Heart left ventricle (tissue), 16 donors: ENCODE measurements around the gene CHTF18. TPM values are rescaled to one million over a fixed set of nuclear protein-coding genes. Genes with fewer than 3 reads are reported as not detected.
A peak's percentile ranks its signal among the peaks of the same experiment; 100 is the strongest.

Source experiments
- ATAC-seq, 4 donors: fragments of 200-7000 bp; cut with Tn5 transposase; one replicate each; pipeline ENCODE4 v1.9.1; 2020 to 2022; ENCODE audit warnings: moderate library complexity in 4 of 4, mild to moderate bottlenecking in 3 of 4, moderate number of reproducible peaks in 1 of 4
- DNase-seq, 5 donors: peaks; one replicate each; pipeline ENCODE4 v3.0.0-alpha.2; 2020
- H3K27ac ChIP-seq, 12 donors: fragments of 200-600 bp; sonication (generic) in 4 of 12; one replicate each; pipeline versions ENCODE4 v1.5.0 to v1.8.0; 2016 to 2022; ENCODE audit warnings: mild to moderate bottlenecking in 2 of 12
- H3K27me3 ChIP-seq, 9 donors: fragments of 200-600 bp; sonication (generic) in 2 of 9; one replicate each; pipeline versions ENCODE4 v1.5.1 to v1.8.0; 2016 to 2022; ENCODE audit warnings: mild to moderate bottlenecking in 3 of 9
- H3K36me3 ChIP-seq, 9 donors: fragments of 200-600 bp; sonication (generic) in 2 of 9; one replicate each; pipeline versions ENCODE4 v1.5.0 to v1.8.0; 2018 to 2022; ENCODE audit warnings: mild to moderate bottlenecking in 2 of 9
- H3K4me1 ChIP-seq, 12 donors: fragments of 200-600 bp; sonication (generic) in 4 of 12; one replicate each; pipeline versions ENCODE4 v1.5.0 to v1.8.0; 2016 to 2022; ENCODE audit warnings: mild to moderate bottlenecking in 3 of 12
- H3K4me3 ChIP-seq, 12 donors: fragments of 200-600 bp; sonication (generic) in 4 of 12; one replicate each; pipeline versions ENCODE4 v1.5.0 to v1.8.0; 2017 to 2022; ENCODE audit warnings: mild to moderate bottlenecking in 9 of 12, moderate library complexity in 4 of 12
- H3K9me3 ChIP-seq, 12 donors: fragments of 200-600 bp; sonication (generic) in 4 of 12; one replicate each; pipeline versions ENCODE4 v1.5.0 to v1.8.0; 2016 to 2022; ENCODE audit warnings: mild to moderate bottlenecking in 1 of 12
- POLR2A ChIP-seq, 2 donors: fragments of 450-650 bp; IDR thresholded peaks; one replicate each; pipeline ENCODE4 v1.6.1; 2017; ENCODE audit warnings: antibody characterized with exemption in 2 of 2, mild to moderate bottlenecking in 2 of 2, moderate library complexity in 2 of 2
- WGBS, 4 donors: extraction: QIAGEN DNeasy Blood & Tissue Kit in 2 of 4; methylation state at CpG; one replicate each; pipeline versions ENCODE4 v1.1.5 to v1.1.7; 2013 to 2018; 5-methylcytosine and 5-hydroxymethylcytosine counted together
- intact Hi-C, 10 donors: fragments of 100-400 bp; cut with DNase I; formaldehyde crosslinking; loops; one replicate each; pipeline versions ENCODE4 v1.11.1 to v1.14.2; 2022
- polyA plus RNA-seq, 2 donors: library from polyadenylated mRNA; stranded (reverse); fragments of 200-250 nt; gene quantifications; one replicate each; pipeline ENCODE4 v1.2.3, GENCODE V29; 2013
- total RNA-seq, 9 donors: library from RNA; depleted of rRNA in 2 of 9; stranded (reverse); fragments of >200 nt in 2 of 9; fragmentation: NEBNext Ultra II Directional in 3 of 9; extraction: Animal tissue kit (Norgen Biotek cat#: 25700) in 3 of 9; gene quantifications; one replicate each; pipeline versions ENCODE4 v1.1.0 to v1.2.4, GENCODE V29; 2016 to 2023
- TF ChIP-seq, protein P1 (sequence below), 12 donors: fragments of 200-600 bp; sonication (generic) in 4 of 12; IDR thresholded peaks; one replicate each; pipeline versions ENCODE4 v1.5.0 to v1.8.0; 2018 to 2022; ENCODE audit warnings: antibody characterized with exemption in 12 of 12, mild to moderate bottlenecking in 5 of 12
- donor health status: ischemic (EF 13 %, LVEDD 7.1; RV severe dilation, severe dysfunction).
- donor health status: healthy with polysubstance abuse.
- donor health status: DM: no; HTN: yes; CAD: no.
- donor health status: DM: no; HTN: no; CAD: no.
- donor health status: ischemic (EF 25% LVEDD 6.9; RV normal size, moderate dysfunction).
- donor health status: ischemic (EF 25% LVEDD 5.7; RV mildly dilated, moderate dysfunction).
- donor health status: healthy.
- donor health status: DM: yes; HTN: yes; CAD: no.
- donor health status: ischemic (EF 35%, LVEDD 5.7; RV mildly dilated, moderate dysfunction).
- donor health status: nonischemic (EF 11% LVEDD 7.7; RV severe dilation, severe dysfunction).
- donor health status: DM: yes; HTN: yes; CAD: no.
- donor health status: PGD.
- donor health status: ischemic (EF 29% LVEDD 5.4; RV normal size, mild dysfunction).
- donor health status: nonischemic (EF 23%, LVEDD 6.1; RV moderate dilation, normal function).

The CHTF18 gene
- total and polyA plus RNA-seq, 11 donors, result 0.83 to 15.0 (median 3.9) TPM

- WGBS, 4 donors, result 77 to 85% (median 81%) methylated on average over 23 to 34 of the region's 34 CpGs
- no peak for ATAC-seq
- Histone ChIP-seq H3K36me3 (no peaks in the 10 kb centered on the region), H3K4me1 (no peaks in the 10 kb centered on the region), H3K27ac (no peak overlapping the region), H3K4me3 (no peak overlapping the region), H3K27me3 (peaks cover 0 to 38% (median 4%) of the 10 kb centered on the region in 9 donors), H3K9me3 (peaks cover 0 to 26% (median 11%) of the 10 kb centered on the region in 12 donors)
- DNase-seq, result peak in 1 of 5 donors; percentile 33
- TF ChIP-seq, protein P1, sequence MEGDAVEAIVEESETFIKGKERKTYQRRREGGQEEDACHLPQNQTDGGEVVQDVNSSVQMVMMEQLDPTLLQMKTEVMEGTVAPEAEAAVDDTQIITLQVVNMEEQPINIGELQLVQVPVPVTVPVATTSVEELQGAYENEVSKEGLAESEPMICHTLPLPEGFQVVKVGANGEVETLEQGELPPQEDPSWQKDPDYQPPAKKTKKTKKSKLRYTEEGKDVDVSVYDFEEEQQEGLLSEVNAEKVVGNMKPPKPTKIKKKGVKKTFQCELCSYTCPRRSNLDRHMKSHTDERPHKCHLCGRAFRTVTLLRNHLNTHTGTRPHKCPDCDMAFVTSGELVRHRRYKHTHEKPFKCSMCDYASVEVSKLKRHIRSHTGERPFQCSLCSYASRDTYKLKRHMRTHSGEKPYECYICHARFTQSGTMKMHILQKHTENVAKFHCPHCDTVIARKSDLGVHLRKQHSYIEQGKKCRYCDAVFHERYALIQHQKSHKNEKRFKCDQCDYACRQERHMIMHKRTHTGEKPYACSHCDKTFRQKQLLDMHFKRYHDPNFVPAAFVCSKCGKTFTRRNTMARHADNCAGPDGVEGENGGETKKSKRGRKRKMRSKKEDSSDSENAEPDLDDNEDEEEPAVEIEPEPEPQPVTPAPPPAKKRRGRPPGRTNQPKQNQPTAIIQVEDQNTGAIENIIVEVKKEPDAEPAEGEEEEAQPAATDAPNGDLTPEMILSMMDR (IDR thresholded peaks at IDR 0.05), result no peak
- no peak for TF ChIP-seq POLR2A (IDR thresholded peaks at IDR 0.05)
- intact Hi-C loops, result no loop called here
These were observed 52.4 kb downstream of the CHTF18 start for GRCh38 chr16:840561-841454.

GRCh38 chr16:841455-842060 is 53.1 kb downstream of the CHTF18 start:
- ATAC-seq (no peak), DNase-seq (peak in 2 of 5 donors; percentile 19 to 46)
- Histone ChIP-seq H3K4me1 (no peaks in the 10 kb centered on the region), H3K27me3 (peaks cover 0 to 38% (median 4%) of the 10 kb centered on the region in 9 donors), H3K27ac (no peak overlapping the region), H3K4me3 (no peak overlapping the region), H3K36me3 (no peaks in the 10 kb centered on the region), H3K9me3 (peaks cover 0 to 18% (median 5%) of the 10 kb centered on the region in 12 donors)
- TF ChIP-seq, protein P1 (IDR thresholded peaks at IDR 0.05), result no peak
- TF ChIP-seq POLR2A (IDR thresholded peaks at IDR 0.05), result no peak
- intact Hi-C loops, result no loop called here
- WGBS, 4 donors, result 82 to 86% (median 85%) methylated on average over 14 to 27 of the region's 27 CpGs

DNA sequence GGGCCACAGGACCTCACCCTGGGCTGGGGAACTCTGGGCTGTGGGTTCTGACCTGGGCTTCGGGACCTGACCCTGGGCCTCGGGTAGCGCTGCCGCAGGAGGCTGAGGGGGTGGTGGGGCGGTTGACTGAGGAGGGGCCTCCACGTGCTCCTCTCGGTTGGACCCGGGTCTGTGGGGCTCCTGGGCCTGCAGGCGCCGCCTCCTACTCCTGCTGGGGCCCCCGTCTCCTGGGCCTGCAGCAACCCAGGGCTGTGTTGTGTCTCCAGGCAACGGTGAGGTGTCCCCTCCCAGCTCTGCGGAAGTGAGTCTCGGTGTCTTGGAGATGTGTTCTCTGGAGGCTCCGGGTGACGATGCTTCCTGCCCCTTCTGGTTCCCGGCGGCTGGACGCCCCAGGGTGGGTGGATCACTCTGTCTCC is 53.6 kb downstream of the CHTF18 start:
- Histone ChIP-seq H3K4me1 (no peaks in the 10 kb centered on the region), H3K27ac (no peak overlapping the region), H3K36me3 (no peaks in the 10 kb centered on the region), H3K4me3 (no peak overlapping the region), H3K27me3 (peaks cover 0 to 38% (median 4%) of the 10 kb centered on the region in 9 donors), H3K9me3 (peaks cover 0 to 13% (median under 1%) of the 10 kb centered on the region in 12 donors)
- peak in 2 of 4 donors; percentile 11 to 45 for ATAC-seq
- WGBS, 4 donors, result 37 to 80% (median 57%) methylated on average over 4 to 19 of the region's 19 CpGs
- intact Hi-C loops, result no loop called here
- DNase-seq, result peak in 2 of 5 donors; percentile 27 to 55
- TF ChIP-seq, protein P1 (IDR thresholded peaks at IDR 0.05), result no peak
- TF ChIP-seq POLR2A (IDR thresholded peaks at IDR 0.05), result no peak
